IgD-negative memory B cell (primary cell): ENCODE data around the gene CCT7. TPM values are rescaled to one million over a fixed set of nuclear protein-coding genes. Genes with fewer than 3 reads are reported as not detected.
"Not testable (repeated sequence)": the region's sequence is repeated elsewhere in the genome, so short reads cannot be mapped to it uniquely, and the experiment has no call there.

ENCODE experiments used
- H3K27ac Mint-ChIP-seq, 3 donors: one replicate each; pipeline ENCODE4 v1.8.0; 2020 to 2022; ENCODE audit warnings: mild to moderate bottlenecking in 3 of 3, mixed read lengths in 3 of 3, moderate library complexity in 1 of 3
- H3K27me3 Mint-ChIP-seq: one replicate; pipeline ENCODE4 v1.8.0; 2021; ENCODE audit warnings: mixed read lengths
- H3K36me3 Mint-ChIP-seq: one replicate; pipeline ENCODE4 v1.8.0; 2020; ENCODE audit warnings: mild to moderate bottlenecking, mixed read lengths
- H3K4me1 Mint-ChIP-seq, 3 donors: one replicate each; pipeline ENCODE4 v1.8.0; 2020 to 2022; ENCODE audit warnings: mixed read lengths in 3 of 3, mild to moderate bottlenecking in 1 of 3
- H3K4me3 Mint-ChIP-seq, 4 donors: one replicate each; pipeline ENCODE4 v1.8.0; 2020 to 2022; ENCODE audit warnings: mild to moderate bottlenecking in 4 of 4, mixed read lengths in 4 of 4, moderate library complexity in 3 of 4
- H3K9me3 Mint-ChIP-seq, 3 donors: one replicate each; pipeline ENCODE4 v1.8.0; 2020 to 2021; ENCODE audit warnings: mixed read lengths in 3 of 3, mild to moderate bottlenecking in 1 of 3
- polyA plus RNA-seq: library from polyadenylated mRNA; unstranded; fragments of 300-500 nt; fragmentation: Illumina TruSeq; gene quantifications from one replicate; pipeline ENCODE4 v1.2.3, GENCODE V29; 2021

Gene CCT7
- polyA plus RNA-seq, 1 donor from 2014 or later, result 242 TPM

GRCh38 chr2:73255907-73256617 lies 22.0 kb downstream of the CCT7 start:
- H3K27ac Mint-ChIP-seq, result peak overlapping the region in 1 of 3 donors; percentile 76
- H3K9me3 Mint-ChIP-seq, result no peaks in the 10 kb centered on the region
- H3K36me3 Mint-ChIP-seq, result no peaks in the 10 kb centered on the region
- no peak overlapping the region for H3K4me3 Mint-ChIP-seq
- peaks cover 0 to 1% (median 0%) of the 10 kb centered on the region in 3 donors for H3K4me1 Mint-ChIP-seq
- no peaks in the 10 kb centered on the region for H3K27me3 Mint-ChIP-seq

- H3K27me3 Mint-ChIP-seq, result no peaks in the 10 kb centered on the region
- H3K36me3 Mint-ChIP-seq, result no peaks in the 10 kb centered on the region
- H3K27ac Mint-ChIP-seq, result peak overlapping the region in 1 of 3 donors; percentile 76
- H3K9me3 Mint-ChIP-seq, result no peaks in the 10 kb centered on the region
- no peak overlapping the region for H3K4me3 Mint-ChIP-seq
- peaks cover 0 to 1% (median 0%) of the 10 kb centered on the region in 3 donors for H3K4me1 Mint-ChIP-seq
Observed at GRCh38 chr2:73256618-73256922, 22.5 kb downstream of the CCT7 start.

GRCh38 chr2:73257021-73257420 lies 22.9 kb downstream of the CCT7 start:
- Mint-ChIP-seq H3K27ac (no peak overlapping the region), H3K9me3 (no peaks in the 10 kb centered on the region)

GRCh38 chr2:73257425-73258125 lies 23.5 kb downstream of the CCT7 start:
- H3K36me3 Mint-ChIP-seq, result no peaks in the 10 kb centered on the region
- no peaks in the 10 kb centered on the region for H3K9me3 Mint-ChIP-seq
- no peak overlapping the region for H3K4me3 Mint-ChIP-seq
- H3K27me3 Mint-ChIP-seq, result no peaks in the 10 kb centered on the region
- no peak overlapping the region for H3K27ac Mint-ChIP-seq
- peaks cover 0 to 1% (median 0%) of the 10 kb centered on the region in 3 donors for H3K4me1 Mint-ChIP-seq

More at GRCh38 chr2:73257021-73257420, 22.9 kb downstream of the CCT7 start:
- Mint-ChIP-seq H3K4me3 (no peak overlapping the region), H3K4me1 (peaks cover 0 to 1% (median 0%) of the 10 kb centered on the region in 3 donors), H3K27me3 (no peaks in the 10 kb centered on the region), H3K36me3 (no peaks in the 10 kb centered on the region)

- Mint-ChIP-seq H3K9me3 (no peaks in the 10 kb centered on the region), H3K27me3 (no peaks in the 10 kb centered on the region), H3K36me3 (peaks cover under 1% of the 10 kb centered on the region), H3K4me3 (no peak overlapping the region), H3K27ac (no peak overlapping the region), H3K4me1 (peaks cover 0 to 1% (median 0%) of the 10 kb centered on the region in 3 donors)
Observed at GRCh38 chr2:73258186-73258912, 24.2 kb downstream of the CCT7 start.

- Mint-ChIP-seq H3K27ac (no peak overlapping the region), H3K27me3 (no peaks in the 10 kb centered on the region), H3K4me3 (no peak overlapping the region), H3K4me1 (peaks cover 0 to 1% (median 0%) of the 10 kb centered on the region in 3 donors), H3K9me3 (no peaks in the 10 kb centered on the region), H3K36me3 (peaks cover 2% of the 10 kb centered on the region)
Observed at GRCh38 chr2:73258913-73259215, 24.8 kb downstream of the CCT7 start.

- H3K27me3 Mint-ChIP-seq, result no peaks in the 10 kb centered on the region
- peaks cover 2% of the 10 kb centered on the region for H3K36me3 Mint-ChIP-seq
- H3K4me1 Mint-ChIP-seq, result peaks cover 0 to 1% (median 0%) of the 10 kb centered on the region in 3 donors
- H3K9me3 Mint-ChIP-seq, result no peaks in the 10 kb centered on the region
- peak overlapping the region in 1 of 3 donors; percentile 74 for H3K27ac Mint-ChIP-seq
- H3K4me3 Mint-ChIP-seq, result no peak overlapping the region
Observed at GRCh38 chr2:73259276-73259675, 25.2 kb downstream of the CCT7 start.

- Mint-ChIP-seq H3K27ac (peak overlapping the region in 1 of 3 donors; percentile 74), H3K36me3 (peaks cover 2% of the 10 kb centered on the region), H3K4me3 (no peak overlapping the region), H3K27me3 (no peaks in the 10 kb centered on the region), H3K9me3 (no peaks in the 10 kb centered on the region), H3K4me1 (peaks cover 0 to 1% (median 0%) of the 10 kb centered on the region in 3 donors)
Observed at GRCh38 chr2:73259704-73260337, 25.7 kb downstream of the CCT7 start.

GRCh38 chr2:73260338-73260984 lies 26.4 kb downstream of the CCT7 start:
- H3K36me3 Mint-ChIP-seq, result peaks cover 2% of the 10 kb centered on the region
- H3K27me3 Mint-ChIP-seq, result no peaks in the 10 kb centered on the region
- H3K4me3 Mint-ChIP-seq, result no peak overlapping the region
- H3K4me1 Mint-ChIP-seq, result no peaks in the 10 kb centered on the region
- H3K27ac Mint-ChIP-seq, result no peak overlapping the region
- H3K9me3 Mint-ChIP-seq, result no peaks in the 10 kb centered on the region

GRCh38 chr2:73262108-73262651 lies 28.1 kb downstream of the CCT7 start:
- peaks cover 2% of the 10 kb centered on the region for H3K36me3 Mint-ChIP-seq
- no peaks in the 10 kb centered on the region for H3K9me3 Mint-ChIP-seq
- no peak overlapping the region for H3K27ac Mint-ChIP-seq
- no peaks in the 10 kb centered on the region for H3K27me3 Mint-ChIP-seq
- H3K4me1 Mint-ChIP-seq, result peaks cover 0 to 4% (median 0%) of the 10 kb centered on the region in 3 donors
- H3K4me3 Mint-ChIP-seq, result no peak overlapping the region

- H3K27ac Mint-ChIP-seq, H3K27me3 Mint-ChIP-seq, H3K4me3 Mint-ChIP-seq, H3K36me3 Mint-ChIP-seq, H3K4me1 Mint-ChIP-seq, H3K9me3 Mint-ChIP-seq: not testable (repeated sequence)
Observed at GRCh38 chr2:73262691-73263429, 28.8 kb downstream of the CCT7 start.

GRCh38 chr2:73263540-73264331 lies 29.6 kb downstream of the CCT7 start:
- Mint-ChIP-seq H3K36me3 (peaks cover 2% of the 10 kb centered on the region), H3K9me3 (no peaks in the 10 kb centered on the region), H3K4me3 (no peak overlapping the region), H3K27me3 (no peaks in the 10 kb centered on the region), H3K4me1 (peaks cover 7 to 11% (median 8%) of the 10 kb centered on the region in 3 donors), H3K27ac (no peak overlapping the region)

GRCh38 chr2:73264332-73264606 lies 30.2 kb downstream of the CCT7 start:
- H3K4me3 Mint-ChIP-seq, result no peak overlapping the region
- H3K36me3 Mint-ChIP-seq, result peaks cover 2% of the 10 kb centered on the region
- no peaks in the 10 kb centered on the region for H3K9me3 Mint-ChIP-seq
- H3K4me1 Mint-ChIP-seq, result peaks cover 7 to 11% (median 8%) of the 10 kb centered on the region in 3 donors
- no peak overlapping the region for H3K27ac Mint-ChIP-seq
- no peaks in the 10 kb centered on the region for H3K27me3 Mint-ChIP-seq
